CD14-positive monocyte (primary cell): ENCODE data around the gene TSHZ2. TPM values are rescaled to one million over a fixed set of nuclear protein-coding genes. Genes with fewer than 3 reads are reported as not detected.

ENCODE experiments used
- DNase-seq, 3 donors: peaks; one replicate each; pipeline ENCODE4 v3.0.0-alpha.2; 2011 to 2022
- H2AFZ ChIP-seq: 2 replicates; pipeline ENCODE4 v1.6.0; 2012; ENCODE audit warnings: mild to moderate bottlenecking, low read depth, low read length, inconsistent platforms; ENCODE audit not compliant: insufficient read depth, poor library complexity, severe bottlenecking
- H3K27ac ChIP-seq, 2 donors: 1 replicate in 1 of 2; 2 replicates in 1 of 2; pipeline ENCODE4 v1.5.1; 2012 to 2013; ENCODE audit warnings: low read length in 2 of 2, control low read depth in 1 of 2, inconsistent platforms in 1 of 2, low read depth in 1 of 2, mild to moderate bottlenecking in 1 of 2
- H3K27me3 ChIP-seq, 2 donors: one replicate each; pipeline versions ENCODE4 v1.6.0 to v1.6.1; 2011 to 2013; ENCODE audit warnings: low read length in 2 of 2; ENCODE audit not compliant: control insufficient read depth in 2 of 2, insufficient read depth in 2 of 2
- H3K36me3 ChIP-seq, 2 donors: replicated peaks in 1 of 2; 1 replicate in 1 of 2; 2 replicates in 1 of 2; pipeline versions ENCODE4 v1.5.1 to v1.6.1; 2012 to 2013; ENCODE audit warnings: low read length in 2 of 2, control low read depth in 1 of 2, inconsistent platforms in 1 of 2, mild to moderate bottlenecking in 1 of 2; ENCODE audit not compliant: insufficient read depth in 2 of 2, control insufficient read depth in 1 of 2
- H3K4me1 ChIP-seq, 2 donors: 1 replicate in 1 of 2; 2 replicates in 1 of 2; pipeline versions ENCODE4 v1.5.1 to v1.6.1; 2012 to 2013; ENCODE audit warnings: low read length in 2 of 2, control low read depth in 1 of 2, inconsistent platforms in 1 of 2, mild to moderate bottlenecking in 1 of 2, moderate library complexity in 1 of 2; ENCODE audit not compliant: insufficient read depth in 2 of 2, control insufficient read depth in 1 of 2
- H3K4me2 ChIP-seq: replicated peaks from 2 replicates; pipeline ENCODE3; 2012; ENCODE audit warnings: low read length, moderate library complexity, mild to moderate bottlenecking; ENCODE audit not compliant: poor library complexity, severe bottlenecking; ENCODE audit errors: extremely low read depth
- H3K4me3 ChIP-seq, 3 experiments: fragments of 200-600 bp in 1 of 3; sonication (generic) in 1 of 3; replicated peaks in 1 of 3; 1 replicate in 2 of 3; 2 replicates in 1 of 3; pipeline ENCODE4 v1.5.1; 2011 to 2013; ENCODE audit warnings: low read length in 3 of 3, mild to moderate bottlenecking in 3 of 3, control low read depth in 2 of 3, low read depth in 2 of 3, inconsistent platforms in 1 of 3, moderate library complexity in 1 of 3
- H3K79me2 ChIP-seq: 2 replicates; pipeline ENCODE4 v1.6.0; 2012; ENCODE audit warnings: mild to moderate bottlenecking, control low read depth, inconsistent platforms, low read length, moderate library complexity; ENCODE audit not compliant: insufficient read depth
- H3K9ac ChIP-seq: 2 replicates; pipeline ENCODE4 v1.6.0; 2017; ENCODE audit warnings: low read length, mild to moderate bottlenecking; ENCODE audit not compliant: insufficient read depth, poor library complexity, severe bottlenecking
- H3K9me3 ChIP-seq, 2 donors: replicated peaks in 1 of 2; 1 replicate in 1 of 2; 2 replicates in 1 of 2; pipeline versions ENCODE4 v1.5.1 to v1.6.1; 2012 to 2013; ENCODE audit warnings: low read length in 2 of 2, control low read depth in 1 of 2; ENCODE audit not compliant: control insufficient read depth in 1 of 2, insufficient read depth in 1 of 2
- H4K20me1 ChIP-seq: 2 replicates; pipeline ENCODE4 v1.6.0; 2012; ENCODE audit warnings: mild to moderate bottlenecking, low read length, control low read depth, moderate library complexity; ENCODE audit not compliant: insufficient read depth
- H3K27ac Mint-ChIP-seq, 7 donors: one replicate each; pipeline ENCODE4 v1.8.0; 2020; ENCODE audit warnings: mild to moderate bottlenecking in 7 of 7, mixed read lengths in 7 of 7, moderate library complexity in 6 of 7, inconsistent platforms in 2 of 7
- H3K27me3 Mint-ChIP-seq, 3 donors: one replicate each; pipeline ENCODE4 v1.8.0; 2021 to 2022; ENCODE audit warnings: low read depth in 3 of 3, mild to moderate bottlenecking in 3 of 3, mixed read lengths in 3 of 3, moderate library complexity in 3 of 3, inconsistent platforms in 1 of 3
- H3K36me3 Mint-ChIP-seq, 2 donors: one replicate each; pipeline ENCODE4 v1.8.0; 2020; ENCODE audit warnings: mixed read lengths in 2 of 2, inconsistent platforms in 1 of 2, mild to moderate bottlenecking in 1 of 2
- H3K4me1 Mint-ChIP-seq: one replicate; pipeline ENCODE4 v1.8.0; 2020; ENCODE audit warnings: mild to moderate bottlenecking, mixed read lengths
- H3K4me3 Mint-ChIP-seq, 2 donors: one replicate each; pipeline ENCODE4 v1.8.0; 2020; ENCODE audit warnings: mild to moderate bottlenecking in 2 of 2, mixed read lengths in 2 of 2, moderate library complexity in 1 of 2
- H3K9me3 Mint-ChIP-seq, 7 donors: one replicate each; pipeline ENCODE4 v1.8.0; 2020 to 2022; ENCODE audit warnings: mixed read lengths in 7 of 7, mild to moderate bottlenecking in 6 of 7, moderate library complexity in 6 of 7, inconsistent platforms in 2 of 7
- CTCF ChIP-seq: fragments of 200-600 bp; IDR thresholded peaks from one replicate; pipeline ENCODE4 v1.8.0; 2022; ENCODE audit warnings: antibody characterized with exemption, mild to moderate bottlenecking
- WGBS: methylation state at CpG from one replicate; pipeline ENCODE4 v1.1.5; 2013; ENCODE audit warnings: missing lambda C conversion rate; ENCODE audit not compliant: insufficient coverage; 5-methylcytosine and 5-hydroxymethylcytosine counted together
- intact Hi-C, 2 donors: fragments of 100-400 bp; cut with micrococcal nuclease; formaldehyde crosslinking; loops; one replicate each; pipeline versions ENCODE4 v1.15.0 to v1.15.1; 2023
- polyA plus RNA-seq, 3 donors: library from polyadenylated mRNA; depleted of rRNA in 1 of 3; unstranded in 2 of 3; stranded (reverse) in 1 of 3; fragments of 300-500 nt in 2 of 3; fragments of >200 nt in 1 of 3; fragmentation: Illumina TruSeq in 2 of 3; gene quantifications; 1 replicate in 2 of 3; 2 replicates in 1 of 3; pipeline ENCODE4 v1.2.3, GENCODE V29; 2012 to 2021

The TSHZ2 gene
- polyA plus RNA-seq, 3 donors: not detected

DNA sequence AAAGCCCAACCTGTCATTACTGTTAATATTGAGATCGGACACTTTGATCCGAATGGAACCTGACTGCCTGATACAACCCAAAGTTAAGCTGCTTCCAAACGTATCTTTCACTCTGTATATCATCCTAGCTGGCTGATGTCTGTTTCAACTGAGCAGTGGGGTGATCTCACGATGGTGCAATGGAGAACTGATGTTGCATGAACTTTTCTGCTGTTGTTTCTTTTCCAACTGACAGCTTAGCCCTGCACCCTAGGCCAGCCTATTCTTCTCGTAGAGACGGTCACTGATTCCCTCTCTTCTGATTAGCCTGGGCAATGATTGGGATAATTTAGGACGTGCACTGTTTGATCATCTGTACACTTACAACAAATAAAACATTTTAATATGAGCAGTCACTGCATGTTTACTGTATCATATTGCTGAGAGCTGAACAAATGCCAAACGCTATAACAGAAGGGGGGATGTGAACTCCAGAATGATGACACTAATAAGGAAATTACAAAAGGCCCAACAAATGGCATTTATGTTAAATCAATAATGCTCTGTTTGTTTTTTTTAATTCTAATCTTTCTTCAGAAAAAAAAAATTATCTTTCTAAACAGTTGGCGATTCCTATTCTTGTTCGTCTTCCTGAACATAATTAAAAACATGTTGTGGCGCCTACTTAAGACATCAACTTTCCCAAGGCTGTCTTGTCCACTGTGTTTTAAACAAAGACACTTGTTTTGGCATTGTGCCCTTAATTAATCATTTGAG lies 436.7 kb downstream of the TSHZ2 start:
- peaks cover 1 to 5% (median 2%) of the 10 kb centered on the region in 3 donors for H3K27me3 Mint-ChIP-seq
- Histone ChIP-seq H3K9me3 (no peaks in the 10 kb centered on the region), H4K20me1 (no peaks in the 10 kb centered on the region), H3K27ac (no peak overlapping the region), H3K36me3 (no peaks in the 10 kb centered on the region), H2AFZ (no peak overlapping the region), H3K9ac (no peak overlapping the region), H3K4me1 (no peaks in the 10 kb centered on the region), H3K4me3 (no peak overlapping the region), H3K27me3 (no peaks in the 10 kb centered on the region), H3K79me2 (no peaks in the 10 kb centered on the region), H3K4me2 (no peak overlapping the region)
- no peak for TF ChIP-seq CTCF
- H3K9me3 Mint-ChIP-seq: no peaks in the 10 kb centered on the region
- 94% methylated on average over 6 of the region's 11 CpGs for WGBS
- no peak overlapping the region for H3K4me3 Mint-ChIP-seq
- H3K36me3 Mint-ChIP-seq: no peaks in the 10 kb centered on the region
- H3K4me1 Mint-ChIP-seq: peaks cover 9% of the 10 kb centered on the region
- DNase-seq: no peak
- intact Hi-C loops: no loop called here
- H3K27ac Mint-ChIP-seq: no peak overlapping the region

- Mint-ChIP-seq H3K27ac (no peak overlapping the region), H3K9me3 (no peaks in the 10 kb centered on the region), H3K4me1 (peaks cover 9% of the 10 kb centered on the region), H3K27me3 (peaks cover 1 to 5% (median 2%) of the 10 kb centered on the region in 3 donors), H3K36me3 (no peaks in the 10 kb centered on the region), H3K4me3 (no peak overlapping the region)
- no peak overlapping the region for H3K9ac ChIP-seq
- TF ChIP-seq CTCF: no peak
- intact Hi-C loops: no loop called here
- no peaks in the 10 kb centered on the region for H3K79me2 ChIP-seq
- H3K4me3 ChIP-seq: no peak overlapping the region
- no peaks in the 10 kb centered on the region for H3K36me3 ChIP-seq
- H3K4me2 ChIP-seq: no peak overlapping the region
- WGBS: 100% methylated on average over 2 of the region's 2 CpGs
- H3K27me3 ChIP-seq: no peaks in the 10 kb centered on the region
- H4K20me1 ChIP-seq: no peaks in the 10 kb centered on the region
- no peak overlapping the region for H2AFZ ChIP-seq
- no peak overlapping the region for H3K27ac ChIP-seq
- no peaks in the 10 kb centered on the region for H3K4me1 ChIP-seq
- no peak for DNase-seq
- no peaks in the 10 kb centered on the region for H3K9me3 ChIP-seq
These were observed 437.2 kb downstream of the TSHZ2 start for GRCh38 chr20:53409447-53409717.
